Measurements from ENCODE around the gene SAFB.
A peak's percentile ranks its signal among the peaks of the same experiment; 100 is the strongest.
"Not testable (repeated sequence)": the region's sequence is repeated elsewhere in the genome, so short reads cannot be mapped to it uniquely, and the experiment has no call there.

The SAFB gene

DNA sequence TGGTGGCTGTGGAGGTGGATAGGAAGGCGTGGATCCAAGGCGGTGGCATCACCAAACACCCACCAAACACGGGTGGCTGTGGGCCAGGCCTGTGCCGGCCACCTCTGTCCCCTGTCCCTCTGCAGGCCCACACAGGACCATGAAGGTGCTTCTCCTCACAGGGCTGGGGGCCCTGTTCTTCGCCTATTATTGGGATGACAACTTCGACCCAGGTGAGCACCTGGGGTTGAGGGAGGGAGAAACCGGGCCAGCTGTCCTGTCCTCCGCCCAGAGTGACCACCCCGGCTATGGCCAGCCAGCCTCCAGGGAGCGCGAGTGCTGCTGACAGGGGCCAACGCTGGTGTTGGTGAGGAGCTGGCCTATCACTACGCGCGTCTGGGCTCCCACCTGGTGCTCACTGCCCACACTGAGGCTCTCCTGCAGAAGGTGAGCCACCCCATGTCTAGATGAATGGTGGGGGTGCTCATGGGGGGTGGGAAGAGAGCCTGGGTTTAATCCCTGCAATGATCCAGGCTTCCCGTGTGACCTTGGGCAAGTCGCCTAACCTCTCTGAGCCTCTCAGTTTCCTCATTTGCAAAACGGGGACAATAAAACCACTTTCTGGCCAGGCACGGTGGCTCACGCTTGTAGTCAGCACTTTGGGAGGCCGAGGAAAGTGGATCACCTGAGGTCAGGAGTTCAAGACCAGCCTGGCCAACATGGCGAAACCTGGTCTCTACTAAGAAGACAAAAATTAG, 62.0 kb downstream of the SAFB start:
- Mint-ChIP-seq H3K27me3 (ENCODE audit: low read depth) (peaks cover 3% of the 10 kb centered on the region), H3K4me3 (peak overlapping the region in 1 of 3 experiments; percentile 38), H3K27ac (no peak overlapping the region), H3K36me3 (ENCODE audit: low read depth) (peaks cover 3% of the 10 kb centered on the region), H3K9me3 (no peaks in the 10 kb centered on the region), H3K4me1 (peaks cover 12% of the 10 kb centered on the region)
- TF ChIP-seq, protein P1, sequence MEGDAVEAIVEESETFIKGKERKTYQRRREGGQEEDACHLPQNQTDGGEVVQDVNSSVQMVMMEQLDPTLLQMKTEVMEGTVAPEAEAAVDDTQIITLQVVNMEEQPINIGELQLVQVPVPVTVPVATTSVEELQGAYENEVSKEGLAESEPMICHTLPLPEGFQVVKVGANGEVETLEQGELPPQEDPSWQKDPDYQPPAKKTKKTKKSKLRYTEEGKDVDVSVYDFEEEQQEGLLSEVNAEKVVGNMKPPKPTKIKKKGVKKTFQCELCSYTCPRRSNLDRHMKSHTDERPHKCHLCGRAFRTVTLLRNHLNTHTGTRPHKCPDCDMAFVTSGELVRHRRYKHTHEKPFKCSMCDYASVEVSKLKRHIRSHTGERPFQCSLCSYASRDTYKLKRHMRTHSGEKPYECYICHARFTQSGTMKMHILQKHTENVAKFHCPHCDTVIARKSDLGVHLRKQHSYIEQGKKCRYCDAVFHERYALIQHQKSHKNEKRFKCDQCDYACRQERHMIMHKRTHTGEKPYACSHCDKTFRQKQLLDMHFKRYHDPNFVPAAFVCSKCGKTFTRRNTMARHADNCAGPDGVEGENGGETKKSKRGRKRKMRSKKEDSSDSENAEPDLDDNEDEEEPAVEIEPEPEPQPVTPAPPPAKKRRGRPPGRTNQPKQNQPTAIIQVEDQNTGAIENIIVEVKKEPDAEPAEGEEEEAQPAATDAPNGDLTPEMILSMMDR (IDR thresholded peaks at IDR 0.05; ENCODE audit: unreplicated experiment in 3 of 3) = no peak

DNA sequence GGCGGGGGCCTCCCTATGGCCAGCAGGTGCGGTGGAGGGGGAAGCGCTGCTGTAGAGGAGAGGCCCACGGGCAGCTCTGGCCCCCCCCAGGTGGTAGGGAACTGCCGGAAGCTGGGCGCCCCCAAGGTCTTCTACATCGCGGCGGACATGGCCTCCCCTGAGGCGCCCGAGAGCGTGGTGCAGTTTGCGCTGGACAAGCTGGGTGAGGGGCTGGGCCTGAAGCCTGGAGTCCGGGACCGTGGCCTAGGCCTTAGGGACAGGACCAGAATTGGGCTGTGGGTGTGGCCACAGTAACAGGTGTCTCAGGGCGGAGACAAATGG, 63.4 kb downstream of the SAFB start:
- Mint-ChIP-seq H3K9me3 (no peaks in the 10 kb centered on the region), H3K4me3 (peak overlapping the region; percentile 83 to 89 (median 86)), H3K4me1 (peaks cover 10% of the 10 kb centered on the region), H3K27ac (peak overlapping the region; percentile 64 to 91 (median 88)), H3K27me3 (ENCODE audit: low read depth) (peaks cover 8% of the 10 kb centered on the region), H3K36me3 (ENCODE audit: low read depth) (peaks cover 3% of the 10 kb centered on the region)
- TF ChIP-seq, protein P1 (IDR thresholded peaks at IDR 0.05; ENCODE audit: unreplicated experiment in 3 of 3) = no peak

DNA sequence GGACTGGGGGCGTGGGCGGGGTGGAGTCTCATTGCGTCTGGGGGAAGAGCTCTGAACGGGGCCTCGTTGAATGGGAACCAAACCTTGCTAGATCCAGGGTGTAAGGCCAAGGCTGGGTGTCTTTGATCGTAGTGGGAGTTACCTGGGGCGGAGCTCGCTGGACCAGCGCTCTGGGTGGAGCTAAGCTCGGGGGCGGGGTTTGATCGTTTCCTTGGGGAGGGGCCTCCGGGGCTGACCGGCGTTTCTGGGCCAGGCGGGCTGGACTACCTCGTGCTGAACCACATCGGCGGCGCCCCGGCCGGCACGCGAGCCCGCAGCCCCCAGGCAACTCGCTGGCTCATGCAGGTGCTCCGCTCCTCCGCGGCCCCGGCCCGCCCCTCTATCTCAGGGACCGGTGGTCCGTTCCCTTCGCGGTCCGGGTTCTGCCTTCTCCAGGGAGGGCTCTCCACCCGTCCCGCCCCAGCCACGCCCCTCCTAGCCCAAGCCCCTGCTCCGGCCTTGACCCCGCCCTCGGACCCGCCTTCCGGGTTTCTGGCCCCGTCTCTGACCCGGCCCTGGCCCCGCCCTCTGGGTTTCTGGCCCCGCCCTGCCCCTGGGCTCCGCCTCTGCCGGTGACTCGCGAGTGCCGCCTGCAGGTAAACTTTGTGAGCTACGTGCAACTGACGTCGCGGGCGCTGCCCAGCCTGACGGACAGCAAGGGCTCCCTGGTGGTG, 63.9 kb downstream of the SAFB start:
- Mint-ChIP-seq H3K27me3 (ENCODE audit: low read depth) (peaks cover 8% of the 10 kb centered on the region), H3K9me3 (no peaks in the 10 kb centered on the region), H3K4me1 (peaks cover 5% of the 10 kb centered on the region), H3K27ac (peak overlapping the region; percentile 64 to 91 (median 88)), H3K36me3 (ENCODE audit: low read depth) (peaks cover 3% of the 10 kb centered on the region), H3K4me3 (peak overlapping the region; percentile 83 to 89 (median 86))
- TF ChIP-seq, protein P1 (IDR thresholded peaks at IDR 0.05; ENCODE audit: unreplicated experiment in 3 of 3) = peak; percentile 75 to 81 (median 75)

DNA sequence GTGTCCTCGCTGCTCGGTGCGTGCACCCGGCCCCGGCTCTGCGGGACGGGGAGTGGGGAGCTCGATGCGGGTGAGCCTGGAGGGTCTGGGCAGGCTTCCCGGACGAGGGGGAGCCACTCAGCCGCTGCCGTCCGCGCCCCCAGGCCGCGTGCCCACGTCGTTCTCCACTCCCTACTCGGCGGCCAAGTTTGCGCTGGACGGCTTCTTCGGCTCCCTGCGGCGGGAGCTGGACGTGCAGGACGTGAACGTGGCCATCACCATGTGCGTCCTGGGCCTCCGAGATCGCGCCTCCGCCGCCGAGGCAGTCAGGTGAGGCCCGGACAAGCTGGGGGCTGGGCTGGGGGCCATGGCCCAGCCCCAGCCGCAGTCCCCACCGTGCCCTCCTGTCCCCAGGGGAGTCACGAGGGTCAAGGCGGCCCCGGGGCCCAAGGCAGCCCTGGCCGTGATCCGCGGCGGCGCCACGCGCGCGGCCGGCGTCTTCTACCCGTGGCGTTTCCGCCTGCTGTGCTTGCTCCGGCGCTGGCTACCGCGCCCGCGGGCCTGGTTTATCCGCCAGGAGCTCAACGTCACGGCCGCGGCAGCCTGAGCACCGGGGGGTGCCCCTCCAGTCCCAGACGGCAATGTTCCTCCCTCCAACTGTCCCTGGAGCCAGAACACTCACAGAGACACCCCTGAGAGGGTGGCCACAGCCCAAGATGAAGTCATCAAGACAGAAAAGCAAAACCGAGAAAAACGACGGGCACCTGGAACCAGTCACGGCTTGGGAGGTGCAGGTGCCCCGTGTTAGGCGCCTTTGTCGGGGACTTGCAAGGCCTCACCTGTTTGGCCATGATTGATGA, 64.7 kb downstream of the SAFB start:
- TF ChIP-seq, protein P1 (IDR thresholded peaks at IDR 0.05; ENCODE audit: unreplicated experiment in 3 of 3) = no peak
- peaks cover 8% of the 10 kb centered on the region for H3K4me1 Mint-ChIP-seq
- H3K9me3 Mint-ChIP-seq = no peaks in the 10 kb centered on the region
- H3K27me3 Mint-ChIP-seq (ENCODE audit: low read depth) = peaks cover 8% of the 10 kb centered on the region
- no peak overlapping the region for H3K27ac Mint-ChIP-seq
- peaks cover 6% of the 10 kb centered on the region for H3K36me3 Mint-ChIP-seq (ENCODE audit: low read depth)
- peak overlapping the region; percentile 83 to 89 (median 86) for H3K4me3 Mint-ChIP-seq

DNA sequence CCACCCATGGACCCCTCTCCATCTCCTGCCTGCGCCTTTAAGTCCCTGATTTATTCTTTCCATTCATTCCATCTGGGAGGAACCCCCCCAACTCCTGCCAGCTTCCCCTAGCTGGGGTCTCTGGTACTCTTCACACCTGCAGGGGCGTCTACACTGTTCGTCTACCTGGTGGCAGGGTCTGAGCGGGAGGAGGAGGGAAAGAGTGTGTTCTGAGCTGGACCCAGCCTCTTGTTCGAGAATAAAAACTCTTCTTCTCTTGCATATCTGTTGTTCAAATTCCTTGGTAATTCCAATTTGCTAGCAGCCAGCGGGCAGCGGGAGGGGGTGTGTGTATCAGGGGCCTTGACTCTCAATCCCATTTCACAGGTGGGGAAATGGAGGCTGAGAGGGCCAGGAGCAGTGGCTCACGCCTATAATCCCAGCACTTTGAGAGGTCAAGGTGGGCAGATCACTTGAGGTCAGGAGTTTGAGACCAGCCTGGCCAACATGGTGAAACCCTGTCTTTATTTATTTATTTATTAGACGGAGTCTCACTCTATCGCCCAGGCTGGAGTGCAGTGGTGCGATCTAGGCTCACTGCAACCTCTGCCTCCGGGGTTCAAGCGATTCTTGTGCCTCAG, 65.5 kb downstream of the SAFB start:
- H3K4me3 Mint-ChIP-seq = peak overlapping the region; percentile 59 to 73 (median 68)
- H3K27ac Mint-ChIP-seq; H3K27me3 Mint-ChIP-seq (ENCODE audit: low read depth); H3K36me3 Mint-ChIP-seq (ENCODE audit: low read depth); H3K9me3 Mint-ChIP-seq: not testable (repeated sequence)
- peaks cover 11% of the 10 kb centered on the region for H3K4me1 Mint-ChIP-seq

Data from nephron (organoid).